ENCODE results near the gene MCTP1.

Gene MCTP1

DNA sequence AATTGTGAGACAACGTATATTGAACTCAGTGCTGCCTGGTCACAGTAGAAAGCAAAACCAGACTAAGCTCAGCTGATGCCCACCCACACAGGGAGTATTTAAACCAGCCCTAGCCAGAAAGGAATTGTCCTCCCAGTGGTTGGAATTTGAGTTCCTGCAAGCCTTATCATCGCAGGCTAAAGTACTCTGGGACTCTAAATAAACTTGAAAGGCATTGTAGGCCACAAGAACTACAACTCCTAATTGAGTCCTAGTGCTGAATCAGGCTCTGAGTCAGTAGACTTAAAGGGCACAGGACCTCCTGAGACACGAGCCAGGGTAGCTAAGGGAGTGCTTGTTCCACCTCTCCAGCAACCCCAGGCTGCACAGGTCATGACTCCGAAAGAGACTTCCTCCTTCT, 171.4 kb downstream of the MCTP1 start:
- no peak for DNase-seq

DNA sequence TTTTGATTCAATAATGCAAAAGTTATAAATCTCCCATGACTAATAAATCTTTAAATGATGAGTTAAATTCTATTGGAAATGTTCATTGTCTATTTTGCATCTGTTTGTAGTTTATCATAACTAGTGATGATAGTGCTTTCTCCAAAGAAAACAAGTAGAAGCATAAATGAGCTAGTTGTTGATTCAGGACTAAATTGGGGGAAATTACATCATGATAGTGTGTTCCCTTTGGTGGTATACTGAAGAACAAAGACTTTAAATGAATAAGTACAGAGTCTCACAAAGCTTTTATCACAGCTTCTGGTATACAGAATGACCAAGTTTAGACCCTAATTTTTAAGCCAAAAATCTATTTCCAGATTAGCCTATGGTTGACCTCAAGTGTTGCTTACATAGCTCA, 173.8 kb downstream of the MCTP1 start:
- no peak for DNase-seq

DNA sequence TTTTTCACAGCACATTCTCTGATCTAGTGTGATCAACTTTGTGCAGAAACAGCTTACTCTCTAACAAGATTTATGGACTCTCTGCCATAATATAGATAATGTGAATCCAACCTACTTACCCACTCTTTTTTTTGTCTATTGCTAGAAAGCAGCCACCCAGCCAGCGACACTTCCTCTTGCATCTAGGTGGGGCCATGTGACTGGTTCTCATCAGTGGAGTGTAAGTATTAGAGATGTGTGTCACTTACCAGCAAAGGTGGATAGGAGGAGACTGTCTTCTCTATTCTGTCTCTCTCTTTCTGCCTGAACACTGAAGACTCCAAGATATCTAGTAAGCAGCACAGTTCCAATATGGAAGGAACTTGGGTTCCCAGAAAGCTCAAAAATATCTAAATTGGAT, 174.8 kb downstream of the MCTP1 start:
- no peak for DNase-seq

DNA sequence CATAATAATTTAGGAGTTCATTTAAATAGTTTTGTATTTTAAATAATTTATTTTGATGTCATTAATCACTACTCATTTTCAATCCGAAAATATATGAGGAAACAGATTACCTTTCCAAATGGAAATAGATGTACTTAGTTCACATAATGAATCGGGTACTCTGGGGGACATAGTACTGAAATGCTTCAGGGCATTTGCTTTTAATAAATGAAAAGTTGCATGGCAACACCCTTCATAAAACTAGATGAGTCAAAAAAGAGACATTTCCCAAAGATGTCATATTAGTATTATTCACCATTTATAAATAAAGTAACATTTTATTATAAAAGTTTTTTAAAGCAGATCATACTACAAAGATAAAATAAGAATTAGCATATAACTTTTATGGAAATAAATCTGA, 177.8 kb downstream of the MCTP1 start:
- no peak for DNase-seq

DNA sequence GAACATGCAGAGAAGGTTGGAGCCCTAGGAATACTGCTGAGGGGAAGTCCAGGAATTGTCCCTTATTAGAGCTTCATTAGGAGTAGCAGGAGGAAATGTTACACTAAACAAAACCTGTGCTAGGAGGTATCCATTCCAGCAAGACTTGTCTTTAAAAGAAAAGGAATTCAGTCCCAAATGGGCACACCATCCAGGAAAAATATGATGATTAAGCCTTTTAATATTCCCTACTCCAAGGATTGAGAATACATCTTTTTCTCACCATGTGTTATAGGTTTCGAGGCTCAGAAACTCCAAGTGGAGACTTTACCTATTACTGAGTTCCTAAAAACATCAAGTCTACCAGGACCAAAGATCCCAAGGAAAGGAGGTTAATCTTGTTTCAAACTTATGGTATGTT, 179.3 kb downstream of the MCTP1 start:
- no peak for DNase-seq

DNA sequence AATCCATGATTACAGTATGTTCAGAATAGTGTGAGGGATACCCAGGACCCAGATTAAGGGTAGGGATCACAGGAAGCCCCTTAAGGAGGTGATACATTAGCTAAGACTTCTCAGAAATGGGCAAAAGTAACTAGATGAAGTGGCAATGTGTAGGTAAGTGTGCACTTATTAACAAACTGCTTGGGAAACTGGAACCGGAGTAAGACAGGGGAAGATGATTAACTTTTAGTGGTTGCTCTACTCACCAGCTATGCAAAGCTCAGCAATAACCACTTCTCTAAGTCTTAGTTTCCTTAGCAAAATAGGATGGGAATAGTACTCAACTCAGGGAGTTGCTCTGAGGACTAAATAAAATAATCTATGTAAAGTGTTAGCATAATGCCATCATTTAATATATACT, 182.2 kb downstream of the MCTP1 start:
- DNase-seq = no peak

DNA sequence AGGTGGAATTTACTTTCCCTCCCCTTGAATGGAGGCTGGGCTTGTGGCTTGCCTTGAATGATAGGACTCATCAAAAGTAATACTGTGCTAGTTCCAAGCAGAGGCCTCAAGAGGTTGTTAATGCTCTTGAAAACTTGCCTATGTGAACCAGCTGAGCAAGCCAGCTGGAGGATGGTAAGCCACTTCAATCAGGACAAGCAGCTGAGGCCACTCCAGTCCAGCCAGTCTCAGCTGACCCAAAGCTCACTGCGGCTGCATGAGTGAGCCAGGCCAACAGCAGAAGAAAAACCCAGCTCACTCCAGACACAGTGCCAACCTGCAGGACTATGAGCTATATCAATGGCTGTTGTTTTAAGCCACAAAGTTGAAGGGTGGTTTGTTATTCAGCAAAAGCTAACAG, 182.8 kb downstream of the MCTP1 start:
- DNase-seq = peak; percentile 55

DNA sequence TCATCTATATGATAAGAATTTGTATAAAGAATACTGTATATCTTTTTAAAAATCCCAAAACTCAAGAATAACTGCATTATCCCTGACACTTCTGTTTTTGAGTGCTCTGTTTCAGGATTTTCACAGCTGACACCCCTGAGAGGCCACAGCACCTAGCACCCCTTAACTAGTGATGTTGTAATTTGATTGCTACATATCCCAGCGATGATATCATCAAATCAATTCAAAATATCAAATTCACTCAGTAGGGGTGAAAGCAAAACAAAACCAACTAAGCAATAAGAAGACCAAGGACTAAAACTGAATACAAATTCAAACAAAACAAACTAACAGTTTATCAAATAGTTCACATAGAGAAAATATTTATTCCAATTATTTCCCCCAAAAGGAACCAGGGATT, 184.3 kb downstream of the MCTP1 start:
- no peak for DNase-seq

DNA sequence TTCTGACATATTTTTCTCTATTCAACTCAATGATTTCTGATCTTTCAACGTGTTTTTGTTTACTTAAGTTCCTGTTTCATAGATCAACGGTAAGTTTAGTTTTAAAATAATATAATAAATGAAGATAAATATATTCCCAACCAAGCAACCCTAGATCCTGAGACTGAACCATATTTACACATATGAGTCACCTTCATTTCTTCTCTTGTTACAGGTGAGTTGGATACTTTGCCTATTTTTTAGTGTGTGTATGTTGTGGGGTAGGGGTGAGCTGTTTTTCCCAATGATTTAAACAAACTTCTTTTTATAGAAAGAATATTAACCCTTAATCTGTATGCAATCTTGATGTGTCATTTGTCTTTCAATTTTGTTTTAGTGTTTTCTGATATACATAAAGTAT, 186.9 kb downstream of the MCTP1 start:
- DNase-seq = no peak

DNA sequence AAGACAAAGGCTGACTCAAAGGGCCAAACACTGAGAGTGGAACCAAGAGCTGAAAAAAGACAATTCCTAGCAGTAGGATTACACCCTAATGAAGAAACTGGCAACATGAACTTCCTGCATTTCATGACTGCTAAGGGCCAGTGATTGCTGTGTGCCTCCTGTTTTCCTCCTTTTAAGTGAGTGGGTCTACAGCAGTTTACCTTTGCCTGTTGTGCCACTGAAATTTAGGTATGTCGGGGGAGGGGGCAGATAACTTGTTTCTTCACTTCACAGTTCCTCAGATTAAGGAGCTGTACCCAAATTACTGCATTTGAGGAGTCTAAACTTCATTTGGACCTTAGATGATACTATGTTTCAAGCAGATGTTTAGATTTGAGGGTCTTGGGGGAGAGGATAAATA, 191.7 kb downstream of the MCTP1 start:
- DNase-seq = no peak

DNA sequence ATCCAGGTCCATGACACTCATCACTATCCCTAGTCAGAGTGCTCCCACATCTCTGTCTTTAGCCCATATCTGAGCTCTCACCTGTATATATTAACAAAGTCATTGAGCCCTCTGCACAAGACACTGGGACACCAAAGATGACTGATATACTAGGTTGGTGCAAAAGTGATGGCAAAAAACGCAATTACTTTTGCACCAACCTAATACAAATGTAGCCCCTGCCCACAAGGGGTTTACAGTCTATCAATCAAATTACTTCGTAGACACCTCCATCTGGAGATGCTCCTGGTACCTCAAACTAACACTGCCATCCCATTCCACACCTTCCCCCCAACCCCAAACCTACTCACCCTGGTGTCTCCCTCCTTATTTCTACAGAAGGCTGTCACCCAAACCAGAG, 194.1 kb downstream of the MCTP1 start:
- DNase-seq = no peak

DNA sequence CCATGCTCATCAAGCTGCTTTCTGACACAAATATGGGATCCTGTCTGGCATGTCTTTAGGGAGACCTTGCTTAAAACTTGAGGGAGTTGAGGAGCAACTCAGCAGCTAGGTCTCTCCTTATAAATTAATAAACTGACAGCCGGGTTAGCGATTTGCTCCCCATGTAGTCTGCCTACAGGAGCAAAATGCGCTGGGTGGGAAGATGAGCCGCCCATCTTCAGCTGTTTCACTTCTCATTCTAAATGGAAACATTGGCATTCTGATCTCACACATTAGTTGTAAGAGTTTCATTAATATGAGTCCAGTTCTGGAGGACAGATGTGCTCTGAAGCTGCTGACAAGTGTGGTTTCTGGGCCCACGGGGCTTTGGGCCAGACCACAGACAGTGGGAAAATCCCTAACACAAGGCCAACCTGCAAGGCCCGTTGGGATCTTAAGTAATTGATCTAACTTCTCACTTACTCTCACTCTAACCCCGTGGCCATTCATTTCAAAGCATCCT, 197.0 kb downstream of the MCTP1 start:
- no peak for DNase-seq

DNA sequence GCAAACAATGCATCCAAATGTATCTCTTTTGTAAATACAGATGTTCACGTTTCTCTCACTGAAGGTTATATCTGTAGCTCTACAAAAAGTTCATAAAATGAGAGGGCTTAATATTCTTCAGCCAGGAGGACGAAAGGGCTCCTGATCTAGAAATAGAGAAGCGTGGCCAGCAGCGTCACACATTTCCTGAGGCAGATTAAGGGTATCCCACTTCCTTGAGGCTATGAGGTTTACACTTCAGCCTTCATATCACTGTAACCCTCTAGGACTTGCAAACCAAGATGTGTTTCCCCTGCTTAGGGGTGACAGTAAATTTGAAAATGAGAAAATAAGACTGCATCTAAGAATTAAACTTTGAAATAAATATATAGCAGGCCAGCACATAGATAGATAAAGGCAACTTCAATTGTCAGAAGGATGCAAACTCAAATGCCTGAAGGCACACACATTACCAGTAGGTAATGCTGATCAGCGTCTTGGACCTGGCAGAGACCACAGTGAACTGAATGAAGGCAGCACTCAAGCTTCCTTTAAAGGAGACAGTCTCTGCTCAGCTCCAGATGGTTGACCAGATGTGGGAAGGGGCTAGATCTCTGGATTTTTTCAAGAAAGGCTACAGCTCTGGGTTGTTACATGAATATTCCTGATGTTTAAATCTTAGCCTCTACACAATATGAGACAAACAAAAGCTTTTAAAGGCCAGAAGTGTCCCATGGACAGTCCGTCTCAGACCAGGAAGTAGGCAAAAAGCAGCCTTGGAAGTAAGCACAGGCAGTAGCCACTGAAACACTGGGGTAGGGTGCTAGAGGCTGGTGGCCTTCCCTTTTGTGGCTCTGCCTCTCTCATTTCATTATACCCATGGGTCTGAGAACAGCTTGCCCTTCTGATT, 197.7 kb downstream of the MCTP1 start:
- no peak for DNase-seq

DNA sequence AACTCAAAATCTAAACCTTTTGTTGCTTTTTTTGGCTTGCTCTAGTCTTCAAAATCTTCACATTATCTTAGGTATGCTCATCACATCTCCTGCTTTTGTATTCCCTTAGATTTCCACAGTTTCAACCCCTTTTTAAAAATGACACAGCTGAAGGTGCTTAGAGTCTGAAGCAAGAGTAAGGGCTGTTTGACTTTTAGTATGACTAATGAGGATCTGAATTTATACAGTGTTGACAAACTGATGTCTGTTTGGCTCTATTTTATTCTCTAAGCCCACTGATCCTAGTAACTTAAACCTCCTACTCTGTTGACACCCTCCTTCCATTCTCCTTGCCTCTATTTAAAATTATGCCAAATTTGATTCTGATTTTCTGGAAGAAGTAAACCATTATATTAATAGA, 200.1 kb downstream of the MCTP1 start:
- DNase-seq = no peak

DNA sequence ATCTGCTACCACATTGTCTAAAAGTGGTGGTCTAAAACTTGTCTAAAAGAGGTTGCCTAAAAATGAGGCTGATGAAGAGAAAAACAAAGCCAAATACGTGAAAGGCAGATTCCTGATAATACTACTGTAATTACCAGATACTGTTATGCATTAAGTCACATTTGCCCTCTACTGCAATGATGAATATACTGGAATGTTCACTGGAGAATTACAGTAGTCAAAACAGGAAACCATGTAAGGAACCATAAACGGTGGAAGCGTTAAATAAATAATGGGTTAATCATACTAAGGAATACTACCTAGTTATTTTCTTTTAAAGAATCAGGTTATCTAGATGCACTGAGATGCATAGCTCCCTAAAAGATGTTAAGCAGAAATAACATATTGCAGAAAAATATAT, 201.3 kb downstream of the MCTP1 start:
- no peak for DNase-seq

DNA sequence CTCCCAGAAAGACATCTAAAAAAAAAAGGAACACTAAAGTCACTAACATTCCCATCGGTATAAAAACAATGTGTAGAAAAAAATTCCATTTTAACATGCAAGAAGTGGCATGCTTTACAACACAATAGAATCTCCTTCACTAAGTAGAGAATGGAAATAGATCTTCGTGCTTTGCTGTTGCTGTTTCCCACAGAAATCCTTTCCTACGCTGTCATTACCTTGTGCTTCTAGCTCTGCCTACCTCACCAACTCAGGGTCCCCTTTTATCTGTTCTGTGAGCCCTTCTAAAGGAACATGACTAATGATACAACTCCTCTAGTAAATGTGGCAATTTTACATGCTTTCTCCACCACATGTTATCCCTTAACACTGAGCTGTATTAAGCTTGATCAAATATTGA, 202.9 kb downstream of the MCTP1 start:
- no peak for DNase-seq

DNA sequence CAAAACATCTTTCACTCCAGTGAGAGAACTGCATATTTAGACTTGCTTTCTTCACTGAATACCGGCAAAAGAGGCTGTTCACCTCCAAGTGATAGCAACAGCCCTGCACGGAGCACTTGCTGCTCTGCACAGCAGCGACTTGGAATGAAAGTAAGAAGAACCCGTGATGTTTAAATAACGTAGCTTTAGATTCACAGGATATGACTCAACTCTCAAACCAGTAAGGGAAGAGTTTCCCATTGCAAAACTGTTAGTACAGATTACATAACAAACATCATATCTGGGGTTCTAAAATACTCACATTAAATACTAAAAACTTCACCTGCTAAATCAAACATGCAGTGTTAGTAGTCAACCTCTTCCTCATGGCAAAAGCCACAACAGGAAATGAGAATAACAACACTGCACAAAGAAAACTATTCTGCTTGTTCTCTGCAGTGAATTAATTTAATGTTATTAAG, 203.4 kb downstream of the MCTP1 start:
- DNase-seq = no peak

DNA sequence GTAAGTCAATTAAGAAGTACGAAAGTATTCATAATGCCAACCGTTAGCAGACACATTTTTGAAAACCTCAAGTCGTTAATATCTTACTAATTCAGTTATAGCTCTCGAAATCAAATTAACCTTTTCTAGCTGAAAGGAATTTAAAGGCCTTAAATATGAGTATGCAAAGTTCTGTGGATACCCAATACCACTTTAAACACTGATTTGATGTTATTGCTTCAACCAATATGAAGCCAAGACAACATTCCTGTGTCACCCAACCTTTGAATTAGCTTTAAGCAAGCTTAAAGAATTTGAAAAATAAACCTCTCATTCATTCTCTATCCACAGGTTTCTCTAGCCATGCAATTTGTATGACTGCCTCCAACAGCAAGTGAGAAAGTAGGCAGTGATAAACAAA, 204.5 kb downstream of the MCTP1 start:
- DNase-seq = no peak

DNA sequence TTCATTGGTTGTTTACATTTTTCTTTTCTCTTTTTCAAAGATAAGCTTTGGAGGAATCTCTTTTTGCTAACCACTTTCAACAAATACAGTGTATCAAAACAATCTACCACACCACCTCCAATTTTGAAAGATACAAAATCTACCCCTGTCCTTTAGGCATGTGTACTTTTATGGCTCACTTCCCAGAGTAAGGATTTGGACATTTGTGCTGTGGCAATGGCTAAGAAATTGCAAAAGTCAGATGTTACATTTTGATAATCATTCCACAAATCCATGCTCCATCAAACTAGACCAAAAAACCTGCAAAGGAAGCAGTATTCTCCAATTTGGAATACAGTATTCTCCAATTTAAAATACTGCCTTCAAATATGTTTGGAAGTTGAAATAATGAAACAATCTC, 204.9 kb downstream of the MCTP1 start:
- no peak for DNase-seq

DNA sequence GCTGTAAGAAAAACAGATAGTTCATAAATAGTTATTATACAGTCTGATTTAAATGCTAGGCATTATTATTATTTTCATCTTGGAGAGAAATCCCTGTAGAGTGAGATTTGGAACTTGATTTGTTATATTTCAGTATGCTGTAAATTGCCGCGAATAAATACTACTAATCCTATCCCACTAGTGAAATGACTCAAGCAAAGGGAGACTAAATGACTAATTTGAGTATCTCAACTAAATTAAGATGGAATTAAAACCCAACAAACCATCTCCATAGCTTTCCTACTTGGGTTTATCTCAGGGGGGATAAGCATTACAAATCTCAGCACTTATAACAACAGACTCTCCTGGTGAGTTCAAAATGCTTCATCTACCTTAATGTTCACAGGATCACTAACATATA, 206.0 kb downstream of the MCTP1 start:
- no peak for DNase-seq

DNA sequence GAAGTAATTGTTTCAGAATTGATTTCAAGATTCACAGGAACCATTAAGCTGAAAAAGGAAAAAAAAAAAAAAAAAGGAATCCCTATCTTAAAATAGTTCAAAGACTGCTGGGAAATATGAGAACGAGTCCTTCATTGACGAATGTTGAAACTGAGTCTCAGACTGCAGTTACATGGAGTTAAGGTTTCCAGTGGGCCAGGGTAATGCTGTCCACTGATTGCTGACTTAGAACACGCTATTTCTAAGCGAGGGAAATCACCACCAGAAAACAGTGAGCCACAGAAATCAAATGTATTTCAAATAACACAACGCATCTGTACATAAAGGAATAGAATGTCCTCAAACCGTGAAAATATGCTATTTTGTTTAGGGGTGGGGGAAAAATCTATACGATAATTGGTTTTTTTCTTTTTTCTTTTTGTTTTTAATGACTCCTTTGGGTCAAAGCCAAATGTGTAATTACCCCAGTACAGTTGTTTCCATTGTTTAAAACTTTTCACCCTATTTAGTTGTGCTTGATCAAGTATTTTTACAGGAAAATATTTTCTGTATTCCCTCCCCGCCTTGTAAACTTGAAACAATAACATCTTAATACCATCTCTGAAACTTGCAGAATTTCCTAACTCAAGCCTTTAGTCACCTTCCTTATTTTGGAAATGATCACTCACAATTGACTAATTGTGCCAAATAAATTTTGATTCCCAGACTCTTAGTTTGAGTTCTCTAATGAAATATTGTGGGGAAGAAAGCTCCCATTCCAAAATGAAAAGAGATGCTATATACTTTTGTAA, 208.3 kb downstream of the MCTP1 start:
- DNase-seq = no peak

DNA sequence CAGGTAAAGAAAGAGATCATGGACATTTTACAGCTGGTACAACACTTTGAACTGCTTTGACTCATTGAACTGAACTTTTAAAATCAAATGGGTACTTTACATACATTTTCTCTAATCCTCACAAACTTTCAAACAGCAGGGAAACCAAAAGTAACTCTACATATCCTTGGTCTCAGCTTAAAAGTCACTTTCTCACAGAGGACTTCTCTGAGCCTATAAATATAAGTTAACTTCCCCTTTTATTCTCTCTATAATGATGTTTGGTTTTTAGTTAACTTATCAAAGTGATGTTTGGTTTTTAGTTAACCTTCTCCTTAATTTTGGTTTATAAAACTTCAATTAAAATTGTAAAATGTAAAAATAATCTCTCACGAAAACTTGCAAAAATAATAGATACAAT, 209.8 kb downstream of the MCTP1 start:
- no peak for DNase-seq

DNA sequence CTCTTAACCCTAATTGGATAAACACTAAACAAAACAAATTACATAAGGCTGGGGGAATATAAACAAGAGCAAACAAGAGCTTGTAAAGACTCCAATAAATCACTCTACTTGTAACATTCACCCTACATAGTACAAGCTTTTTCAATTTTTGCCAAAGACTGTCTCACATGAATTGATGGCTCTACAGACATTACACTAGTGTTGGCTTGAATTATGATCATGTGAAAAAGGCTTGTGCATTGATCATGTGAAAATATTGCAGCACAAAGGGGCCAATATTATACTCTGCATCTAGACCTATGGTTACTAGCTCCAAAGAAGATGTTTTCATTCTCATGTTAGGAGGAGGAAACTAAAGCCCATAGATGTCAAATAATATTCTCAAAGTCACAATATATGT, 212.6 kb downstream of the MCTP1 start:
- DNase-seq = no peak

DNA sequence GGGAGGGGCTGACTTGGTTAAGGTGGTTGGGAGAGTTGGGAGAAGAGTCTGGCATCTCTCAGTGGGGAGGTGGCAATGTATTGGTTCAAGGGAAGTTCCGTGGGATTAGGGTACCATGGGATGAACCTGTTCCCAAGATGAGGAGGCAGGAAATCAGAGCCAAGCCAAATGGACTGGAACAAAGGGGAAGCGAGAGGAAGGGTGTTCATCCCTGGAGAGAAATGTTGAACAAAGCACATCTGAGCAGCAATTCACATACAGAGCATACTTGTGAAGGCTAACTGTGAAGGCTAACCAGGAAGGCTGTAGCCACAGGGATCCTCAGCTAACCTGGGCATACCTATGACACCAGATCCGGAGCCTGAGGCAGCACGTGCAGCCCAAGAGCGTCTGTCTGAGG, 214.0 kb downstream of the MCTP1 start:
- DNase-seq = no peak
